Upper lobe of right lung (tissue), 1 donor: ENCODE measurements around the gene PCAT6. TPM values are rescaled to one million over a fixed set of nuclear protein-coding genes. Genes with fewer than 3 reads are reported as not detected.

Experiments used
- ATAC-seq: fragments of 200-7000 bp; cut with Tn5 transposase; one replicate; pipeline ENCODE4 v1.9.1; 2020; ENCODE audit warnings: mild to moderate bottlenecking, moderate library complexity
- DNase-seq: peaks from one replicate; pipeline ENCODE4 v3.0.0-alpha.2; 2020
- H3K27ac ChIP-seq: fragments of 200-600 bp; one replicate; pipeline ENCODE4 v1.8.0; 2022
- H3K27me3 ChIP-seq: fragments of 200-600 bp; one replicate; pipeline ENCODE4 v1.8.0; 2022; ENCODE audit warnings: mild to moderate bottlenecking
- H3K36me3 ChIP-seq: fragments of 200-600 bp; one replicate; pipeline ENCODE4 v1.8.0; 2022
- H3K4me1 ChIP-seq: fragments of 200-600 bp; one replicate; pipeline ENCODE4 v1.8.0; 2022
- H3K4me3 ChIP-seq: fragments of 200-600 bp; one replicate; pipeline ENCODE4 v1.8.0; 2022; ENCODE audit warnings: mild to moderate bottlenecking
- H3K9me3 ChIP-seq: fragments of 200-600 bp; one replicate; pipeline ENCODE4 v1.8.0; 2022
- CTCF ChIP-seq: fragments of 200-600 bp; IDR thresholded peaks from one replicate; pipeline ENCODE4 v1.8.0; 2022; ENCODE audit warnings: antibody characterized with exemption
- intact Hi-C: fragments of 100-400 bp; cut with DNase I; formaldehyde crosslinking; loops from one replicate; pipeline ENCODE4 v1.11.0; 2022
- long read RNA-seq: library from polyadenylated mRNA; unstranded; transcript quantifications from one replicate; pipeline ENCODE4 v2.0.0, GENCODE V29; 2021
- total RNA-seq: library from RNA; stranded (reverse); fragmentation: NEBNext Ultra II Directional; extraction: Animal tissue kit (Norgen Biotek cat#: 25700); gene quantifications from one replicate; pipeline ENCODE4 v1.2.1, GENCODE V29; 2021
- donor health status: DM: no; HTN: yes; CAD: no; lungs with severe emphysema.

PCAT6 gene
- total RNA-seq = 0.81 TPM
- long read RNA-seq = 0 reads

- H3K27ac ChIP-seq = peak within 1 kb of the TSS; percentile 87
- ATAC-seq = peak; percentile 94
- intact Hi-C loops = loop anchor here (10.0 kb wide), 1 partner anchor 64 kb away; no protein-coding TSS in a partner anchor
- H3K9me3 ChIP-seq = no peaks in the 10 kb centered on the region
- no peaks in the 10 kb centered on the region for H3K27me3 ChIP-seq
- H3K4me3 ChIP-seq = peak within 1 kb of the TSS; percentile 66
- peaks cover 24% of the 10 kb centered on the region for H3K4me1 ChIP-seq
- peak; percentile 96 for DNase-seq
- H3K36me3 ChIP-seq = no peaks in the 10 kb centered on the region
- TF ChIP-seq CTCF = no peak
Measured at GRCh38 chr1:202810615-202811295, at the start of gene PCAT6. PCAT6 (plus strand) TSS chr1:202810954.

GRCh38 chr1:202762019-202762418 is 48.7 kb upstream of the PCAT6 start:
- no peak for ATAC-seq
- no peak overlapping the region for H3K27ac ChIP-seq
- no peaks in the 10 kb centered on the region for H3K9me3 ChIP-seq
- no peaks in the 10 kb centered on the region for H3K4me1 ChIP-seq
- no peaks in the 10 kb centered on the region for H3K27me3 ChIP-seq
- no peak for DNase-seq
- intact Hi-C loops = no loop called here
- no peak for TF ChIP-seq CTCF
- peaks cover 94% of the 10 kb centered on the region for H3K36me3 ChIP-seq
- H3K4me3 ChIP-seq = no peak overlapping the region

- H3K4me1 ChIP-seq = no peaks in the 10 kb centered on the region
Measured at GRCh38 chr1:202765721-202766120, 45.0 kb upstream of the PCAT6 start.

GRCh38 chr1:202770135-202770534 is 40.6 kb upstream of the PCAT6 start:
- intact Hi-C loops = no loop called here
- ATAC-seq = no peak
- Histone ChIP-seq H3K4me1 (no peaks in the 10 kb centered on the region), H3K4me3 (no peak overlapping the region), H3K27me3 (no peaks in the 10 kb centered on the region), H3K9me3 (no peaks in the 10 kb centered on the region), H3K36me3 (peaks cover 66% of the 10 kb centered on the region), H3K27ac (no peak overlapping the region)
- no peak for DNase-seq
- no peak for TF ChIP-seq CTCF

More at GRCh38 chr1:202765721-202766120, 45.0 kb upstream of the PCAT6 start:
- no peak overlapping the region for H3K27ac ChIP-seq
- no peak for DNase-seq
- no peak for ATAC-seq
- H3K4me3 ChIP-seq = no peak overlapping the region
- no peaks in the 10 kb centered on the region for H3K27me3 ChIP-seq
- peaks cover 71% of the 10 kb centered on the region for H3K36me3 ChIP-seq
- intact Hi-C loops = no loop called here
- TF ChIP-seq CTCF = no peak
- H3K9me3 ChIP-seq = no peaks in the 10 kb centered on the region

GRCh38 chr1:202781180-202781579 is 29.6 kb upstream of the PCAT6 start:
- intact Hi-C loops = no loop called here
- no peak for TF ChIP-seq CTCF

More at GRCh38 chr1:202781180-202781579, 29.6 kb upstream of the PCAT6 start:
- H3K4me1 ChIP-seq = no peaks in the 10 kb centered on the region
- H3K9me3 ChIP-seq = no peaks in the 10 kb centered on the region
- H3K36me3 ChIP-seq = peaks cover 6% of the 10 kb centered on the region
- DNase-seq (no peak), ATAC-seq (no peak)
- no peak overlapping the region for H3K4me3 ChIP-seq
- no peaks in the 10 kb centered on the region for H3K27me3 ChIP-seq
- no peak overlapping the region for H3K27ac ChIP-seq
